AG10803 (cell line): ENCODE measurements around the gene PIN1.
A peak's percentile ranks its signal among the peaks of the same experiment; 100 is the strongest.
"Not testable (repeated sequence)": the region's sequence is repeated elsewhere in the genome, so short reads cannot be mapped to it uniquely, and the experiment has no call there.

Experiments
- DNase-seq: peaks from one replicate; pipeline ENCODE4 v3.0.0; 2010; ENCODE audit warnings: low read depth
- H3K4me3 ChIP-seq: 2 replicates; pipeline ENCODE4 v1.5.1; 2011; ENCODE audit warnings: mild to moderate bottlenecking, low read length, control low read depth
- TF ChIP-seq, protein P1 (sequence below): conservative IDR thresholded peaks from 2 replicates; pipeline ENCODE4 v1.5.1; 2011; ENCODE audit warnings: mild to moderate bottlenecking, low read length, control low read depth, inconsistent platforms

Gene PIN1

DNA sequence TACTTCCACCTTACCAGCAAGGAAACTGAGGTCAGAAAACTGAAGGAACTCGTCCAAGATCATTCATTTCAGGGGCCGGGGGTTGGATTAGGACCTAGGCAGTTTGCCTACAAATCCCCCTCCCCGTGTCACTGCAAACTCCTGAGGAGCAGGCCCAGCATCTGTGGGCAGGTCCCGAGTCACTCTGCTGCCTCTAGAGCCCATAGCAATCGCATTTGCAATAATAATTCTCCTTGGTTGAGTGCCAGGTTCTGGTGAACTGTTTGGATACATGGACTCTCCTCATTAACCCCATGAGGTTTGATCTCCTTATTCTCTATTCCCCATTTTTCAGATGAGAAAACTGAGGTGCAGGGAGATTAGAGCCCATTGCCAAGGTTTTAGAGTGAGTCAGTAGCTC, 903 bp downstream of the PIN1 start:
- TF ChIP-seq, protein P1, sequence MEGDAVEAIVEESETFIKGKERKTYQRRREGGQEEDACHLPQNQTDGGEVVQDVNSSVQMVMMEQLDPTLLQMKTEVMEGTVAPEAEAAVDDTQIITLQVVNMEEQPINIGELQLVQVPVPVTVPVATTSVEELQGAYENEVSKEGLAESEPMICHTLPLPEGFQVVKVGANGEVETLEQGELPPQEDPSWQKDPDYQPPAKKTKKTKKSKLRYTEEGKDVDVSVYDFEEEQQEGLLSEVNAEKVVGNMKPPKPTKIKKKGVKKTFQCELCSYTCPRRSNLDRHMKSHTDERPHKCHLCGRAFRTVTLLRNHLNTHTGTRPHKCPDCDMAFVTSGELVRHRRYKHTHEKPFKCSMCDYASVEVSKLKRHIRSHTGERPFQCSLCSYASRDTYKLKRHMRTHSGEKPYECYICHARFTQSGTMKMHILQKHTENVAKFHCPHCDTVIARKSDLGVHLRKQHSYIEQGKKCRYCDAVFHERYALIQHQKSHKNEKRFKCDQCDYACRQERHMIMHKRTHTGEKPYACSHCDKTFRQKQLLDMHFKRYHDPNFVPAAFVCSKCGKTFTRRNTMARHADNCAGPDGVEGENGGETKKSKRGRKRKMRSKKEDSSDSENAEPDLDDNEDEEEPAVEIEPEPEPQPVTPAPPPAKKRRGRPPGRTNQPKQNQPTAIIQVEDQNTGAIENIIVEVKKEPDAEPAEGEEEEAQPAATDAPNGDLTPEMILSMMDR: peak; percentile 15; the same call in 1 of the 2 replicates
- H3K4me3 ChIP-seq: peak overlapping the region; percentile 89
- peak; percentile 51 for DNase-seq

DNA sequence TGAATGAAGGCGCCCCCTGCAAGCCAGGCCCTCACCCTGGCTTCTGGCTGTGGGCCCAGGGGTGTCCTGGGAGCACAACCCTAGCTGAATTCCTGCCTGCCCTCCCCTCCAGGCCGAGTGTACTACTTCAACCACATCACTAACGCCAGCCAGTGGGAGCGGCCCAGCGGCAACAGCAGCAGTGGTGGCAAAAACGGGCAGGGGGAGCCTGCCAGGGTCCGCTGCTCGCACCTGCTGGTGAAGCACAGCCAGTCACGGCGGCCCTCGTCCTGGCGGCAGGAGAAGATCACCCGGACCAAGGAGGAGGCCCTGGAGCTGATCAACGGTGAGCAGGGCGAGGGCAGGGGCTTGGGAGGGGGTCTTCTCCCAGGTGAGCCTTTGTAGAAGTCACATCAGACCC, 3.2 kb downstream of the PIN1 start:
- no peak for DNase-seq
- TF ChIP-seq, protein P1: no peak
- H3K4me3 ChIP-seq: no peak overlapping the region

DNA sequence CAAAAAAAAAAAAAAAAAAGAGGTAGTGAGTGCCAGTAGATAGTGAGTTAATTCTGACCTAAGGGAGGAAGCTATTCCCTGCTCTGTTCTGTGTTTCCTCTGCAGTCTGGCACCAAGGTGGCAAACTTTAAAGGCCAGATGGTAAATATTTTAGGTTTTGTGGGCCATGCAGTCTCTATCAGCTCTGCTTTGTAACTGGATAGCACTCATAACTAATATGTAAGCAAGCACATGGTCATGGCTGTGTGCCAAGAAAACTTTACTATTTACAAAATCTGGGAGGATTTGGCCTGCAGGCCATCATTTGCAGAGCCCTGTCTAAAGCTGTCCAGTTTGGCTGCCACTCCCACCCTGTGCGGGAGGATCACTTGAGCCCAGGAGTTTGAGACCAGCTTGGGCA, 4.3 kb downstream of the PIN1 start:
- TF ChIP-seq, protein P1: no peak

DNA sequence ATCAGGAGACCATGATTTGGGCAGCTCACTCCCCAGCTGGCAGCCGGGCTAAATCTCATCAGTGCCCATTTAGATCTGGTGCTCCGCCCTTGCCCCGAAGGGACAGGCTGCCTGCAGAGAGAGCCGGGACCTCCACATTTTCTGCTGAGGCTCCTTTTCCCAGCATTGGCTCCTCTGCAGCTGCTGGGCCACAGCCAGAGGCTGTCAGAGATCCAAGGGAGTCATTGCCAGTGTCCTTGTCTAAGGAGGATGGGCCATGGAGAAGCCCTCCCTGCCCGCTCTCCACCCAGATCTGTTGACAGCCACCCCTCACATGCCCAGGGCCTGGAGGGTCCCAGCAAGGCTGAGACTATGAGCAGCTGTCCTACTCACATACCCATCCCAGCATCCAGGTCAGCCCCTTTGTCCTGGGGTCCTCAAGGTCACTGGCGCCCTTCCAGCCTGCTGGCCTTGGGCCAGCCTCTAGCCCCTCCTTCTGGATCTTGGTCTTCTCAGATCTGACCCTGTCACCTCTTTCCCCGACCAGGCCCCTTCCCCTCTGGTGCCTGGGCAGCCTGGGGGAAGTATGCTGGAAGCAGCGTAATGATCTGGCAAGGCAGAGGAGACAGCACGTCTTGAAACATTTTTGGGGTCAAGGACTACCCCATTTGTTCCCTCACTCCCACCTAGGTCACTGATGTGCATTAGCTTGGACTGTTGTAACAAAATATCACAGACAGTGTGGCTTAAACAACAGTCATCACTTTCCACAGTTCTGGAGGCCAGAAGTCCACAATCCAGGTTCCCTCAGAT, 7.9 kb downstream of the PIN1 start:
- no peak for DNase-seq
- H3K4me3 ChIP-seq: no peak overlapping the region
- TF ChIP-seq, protein P1: no peak

More for the DNA sequence above, 4.3 kb downstream of the PIN1 start:
- DNase-seq: no peak
- H3K4me3 ChIP-seq: no peak overlapping the region

DNA sequence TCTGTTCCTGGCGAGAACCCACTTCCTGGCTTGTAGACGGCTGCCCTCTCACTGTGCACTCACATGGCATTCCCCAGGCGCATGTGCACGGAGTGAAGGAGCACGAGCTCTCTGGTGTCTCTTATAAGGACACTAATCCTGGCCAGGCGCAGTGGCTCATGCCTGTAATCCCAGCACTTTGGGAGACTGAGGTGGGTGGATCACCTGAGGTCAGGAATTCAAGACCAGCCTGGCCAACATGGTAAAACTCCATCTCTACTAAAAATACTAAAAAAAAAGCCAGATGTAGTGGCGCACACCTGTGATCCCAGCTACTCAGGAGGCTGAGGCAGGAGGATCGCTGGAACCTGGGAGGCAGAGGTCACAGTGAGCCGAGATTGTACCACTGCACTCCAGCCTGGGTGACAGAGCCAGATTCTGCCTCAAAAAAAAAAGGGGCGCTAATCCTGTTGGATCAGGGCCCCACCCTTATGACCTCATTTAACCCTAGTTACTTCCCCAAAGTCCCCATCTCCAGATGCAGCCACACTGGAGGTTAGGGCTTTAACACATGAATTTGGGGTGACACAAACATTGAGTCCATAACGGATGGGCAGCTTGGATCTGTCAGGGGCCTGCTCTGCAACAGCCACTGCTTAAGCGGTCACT, 8.6 kb downstream of the PIN1 start:
- DNase-seq, H3K4me3 ChIP-seq: not testable (repeated sequence)

DNA sequence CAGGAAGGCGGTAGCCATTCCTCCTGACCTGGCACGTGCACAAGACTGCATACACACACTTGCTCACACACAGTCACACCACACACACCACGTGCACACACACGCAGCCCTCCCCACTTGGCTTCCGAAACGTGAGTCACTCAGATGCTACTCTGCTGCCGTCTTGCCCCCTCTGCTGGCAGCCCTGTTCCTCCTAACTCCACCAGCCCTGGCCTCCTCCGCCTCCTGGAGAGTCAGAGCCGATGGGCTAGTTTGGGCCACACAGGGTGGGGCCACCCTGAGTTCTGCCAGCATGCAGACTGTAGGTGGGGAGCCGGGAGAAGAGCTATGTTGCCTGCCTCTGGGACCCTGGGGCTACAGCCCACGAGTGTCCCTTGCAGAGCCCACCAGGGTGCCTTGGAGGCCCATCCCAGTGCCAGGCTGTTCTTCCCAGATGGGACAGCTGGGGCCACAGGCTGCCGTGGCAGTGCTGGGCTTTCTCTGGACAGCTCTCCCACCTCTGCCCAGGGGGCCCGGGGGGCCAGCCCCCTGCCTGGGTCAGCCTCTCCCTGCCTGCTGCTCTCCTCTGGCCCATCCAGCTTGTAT, 12.1 kb downstream of the PIN1 start:
- DNase-seq: peak; percentile 95
- H3K4me3 ChIP-seq: no peak overlapping the region
- TF ChIP-seq, protein P1: peak; percentile 81

DNA sequence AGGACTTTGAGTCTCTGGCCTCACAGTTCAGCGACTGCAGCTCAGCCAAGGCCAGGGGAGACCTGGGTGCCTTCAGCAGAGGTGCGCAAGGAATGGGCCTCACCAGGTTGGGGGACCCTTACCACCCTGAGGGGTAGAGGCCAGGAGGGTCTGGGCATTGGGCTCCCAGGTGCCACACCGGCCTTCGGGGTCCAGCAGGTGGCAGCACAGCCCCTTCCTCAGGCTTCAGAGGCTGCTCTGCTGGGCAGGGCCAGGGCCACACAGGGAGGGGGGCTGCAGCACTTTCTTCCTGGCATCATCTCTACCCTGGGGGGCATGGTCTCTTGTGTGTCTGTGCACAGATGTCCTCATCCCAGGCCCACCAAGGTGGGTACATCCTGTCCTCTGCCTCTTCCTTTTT, 12.9 kb downstream of the PIN1 start:
- DNase-seq: no peak

More for the DNA sequence above, 12.9 kb downstream of the PIN1 start:
- TF ChIP-seq, protein P1: no peak; the same call in 1 of the 2 replicates
- no peak overlapping the region for H3K4me3 ChIP-seq
